GM19043 (cell line): Measurements from ENCODE around the gene GCNT2.
A peak's percentile ranks its signal among the peaks of the same experiment; 100 is the strongest.
"Not testable (repeated sequence)": the region's sequence is repeated elsewhere in the genome, so short reads cannot be mapped to it uniquely, and the experiment has no call there.

Experiments
- ATAC-seq: cut with Tn5 transposase; IDR thresholded peaks from one replicate; pipeline ENCODE4 v1.9.1; 2021; ENCODE audit warnings: low read depth; ENCODE audit not compliant: unreplicated experiment

Gene GCNT2

DNA sequence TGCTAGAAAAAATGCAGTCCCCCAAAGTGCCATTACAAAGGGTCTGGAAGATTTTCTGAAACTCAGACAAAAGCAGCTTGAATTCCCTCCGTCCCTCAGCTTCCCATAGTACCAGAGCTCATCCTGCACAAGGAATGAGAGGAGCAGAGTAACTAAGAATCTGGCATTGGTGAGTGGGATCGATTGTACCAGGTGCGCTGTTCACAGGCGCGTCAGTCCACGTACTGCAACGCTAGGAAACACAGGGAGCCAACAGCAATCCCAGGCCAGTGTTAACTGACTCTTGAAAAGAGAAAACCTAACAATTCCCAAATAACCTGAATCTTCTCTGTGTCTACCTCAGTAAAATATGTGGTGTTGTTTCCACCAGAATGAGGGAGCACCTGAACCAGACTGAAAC is 77.9 kb downstream of the GCNT2 start:
- no peak for ATAC-seq

DNA sequence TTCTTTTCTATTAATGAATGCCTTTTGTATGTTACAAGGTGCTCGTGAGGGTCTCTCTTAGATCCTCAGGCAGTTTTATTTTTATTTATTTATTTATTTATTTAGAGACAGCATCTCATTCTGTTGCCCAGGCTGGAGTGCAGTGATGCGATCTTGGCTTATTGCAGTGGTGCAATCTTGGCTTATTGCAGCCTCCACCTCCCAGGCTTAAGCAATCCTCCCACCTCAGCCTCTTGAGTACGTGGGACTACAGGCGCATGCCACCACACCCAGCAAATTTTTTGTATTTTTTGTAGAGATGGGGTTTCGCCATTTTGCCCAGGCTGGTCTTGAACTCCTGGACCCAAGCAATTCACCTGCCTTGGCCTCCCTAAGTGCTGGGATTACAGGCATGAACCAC is 79.5 kb downstream of the GCNT2 start:
- ATAC-seq, result not testable (repeated sequence)

DNA sequence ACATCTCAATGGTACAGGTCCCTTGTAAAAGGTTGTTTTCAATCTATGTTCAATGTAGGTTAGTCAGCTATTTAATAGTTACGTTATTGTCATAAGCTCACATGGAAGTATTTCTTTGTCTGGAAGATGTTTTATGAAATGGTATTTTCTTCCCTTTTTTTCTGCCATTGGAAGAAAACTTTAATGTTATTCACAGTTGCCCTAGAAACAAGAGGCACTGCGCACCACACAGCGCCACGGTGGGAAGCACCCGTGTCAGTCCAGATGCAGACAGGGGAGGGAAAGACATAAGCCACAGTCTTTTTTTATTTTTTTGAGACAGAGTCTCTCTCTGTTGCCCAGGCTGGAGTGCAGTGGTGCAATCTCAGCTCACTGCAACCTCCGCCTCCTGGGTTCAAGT is 82.1 kb downstream of the GCNT2 start:
- no peak for ATAC-seq

DNA sequence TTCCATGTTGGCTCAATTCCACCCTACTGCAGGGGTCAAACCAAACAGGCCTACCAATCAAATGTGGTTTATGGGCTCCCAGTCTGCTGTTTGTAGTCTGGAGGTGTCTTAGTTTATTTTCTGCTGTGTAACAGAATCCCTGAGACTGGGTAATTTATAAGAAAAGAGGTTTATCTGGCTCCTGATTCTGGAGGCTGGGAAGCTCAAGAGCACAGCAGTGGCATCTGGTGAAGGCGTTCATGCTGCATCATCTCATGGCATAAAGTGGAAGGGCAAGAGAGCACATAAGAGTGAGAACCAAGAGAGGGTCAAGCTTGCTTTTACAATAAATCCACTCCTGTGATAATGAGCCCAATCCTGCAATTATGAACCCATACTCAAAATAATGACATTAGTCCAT is 87.9 kb downstream of the GCNT2 start:
- no peak for ATAC-seq

DNA sequence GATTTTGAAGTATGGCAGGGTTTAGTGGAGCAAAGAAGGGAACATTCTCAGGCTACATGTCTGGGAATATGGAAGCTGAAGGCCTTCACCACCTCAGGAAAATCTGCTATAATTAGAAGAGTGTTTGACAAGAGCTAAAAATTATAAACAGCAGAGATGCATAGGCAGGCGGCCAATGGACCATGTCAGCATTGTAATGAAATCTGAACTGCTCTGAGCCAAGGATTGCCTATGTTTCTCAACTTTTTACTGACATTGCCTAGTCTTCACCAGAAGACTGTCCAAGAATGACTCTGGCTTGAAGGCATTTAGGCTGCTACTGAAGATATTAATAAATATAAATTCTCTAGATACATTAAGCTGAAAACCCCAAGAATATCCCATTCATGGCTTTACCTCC is 89.1 kb downstream of the GCNT2 start:
- ATAC-seq, result no peak

DNA sequence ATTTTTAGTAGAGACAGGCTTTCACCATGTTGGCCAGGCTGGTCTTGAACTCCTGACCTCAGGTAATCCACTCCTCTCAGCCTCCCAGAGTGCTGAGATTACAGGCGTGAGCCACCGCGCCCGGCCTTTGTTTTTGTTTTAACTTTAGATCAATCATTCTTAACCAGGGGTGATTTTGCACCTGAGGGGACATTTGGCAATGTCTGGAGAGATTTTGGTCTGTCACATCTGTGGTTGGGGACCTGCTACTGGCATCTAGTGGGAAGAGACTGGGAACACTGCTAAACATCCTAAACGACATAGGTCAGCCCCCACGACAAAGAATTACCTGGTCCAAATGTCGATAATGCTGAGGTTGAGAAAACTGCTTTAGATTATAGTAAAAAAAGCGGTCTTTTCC is 91.0 kb downstream of the GCNT2 start:
- no peak for ATAC-seq

DNA sequence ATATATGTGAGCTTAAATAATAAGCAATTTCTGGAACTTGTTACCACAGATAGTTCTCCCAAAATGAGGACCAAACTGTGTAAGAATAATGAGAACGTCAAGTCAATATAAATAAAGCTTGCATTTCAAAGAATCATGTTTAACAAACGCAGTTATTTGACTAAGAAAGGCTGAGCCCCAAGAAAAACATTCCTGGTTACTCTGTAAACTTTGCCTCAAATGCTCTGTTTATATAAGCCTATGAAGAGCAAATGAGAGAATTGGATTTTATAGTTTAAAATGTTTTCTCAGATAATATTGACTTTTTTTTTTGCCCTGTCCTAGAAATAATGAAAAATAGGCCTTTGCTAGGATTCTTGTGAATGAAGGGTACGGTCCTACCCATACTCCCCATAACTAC is 91.9 kb downstream of the GCNT2 start:
- ATAC-seq, result no peak

DNA sequence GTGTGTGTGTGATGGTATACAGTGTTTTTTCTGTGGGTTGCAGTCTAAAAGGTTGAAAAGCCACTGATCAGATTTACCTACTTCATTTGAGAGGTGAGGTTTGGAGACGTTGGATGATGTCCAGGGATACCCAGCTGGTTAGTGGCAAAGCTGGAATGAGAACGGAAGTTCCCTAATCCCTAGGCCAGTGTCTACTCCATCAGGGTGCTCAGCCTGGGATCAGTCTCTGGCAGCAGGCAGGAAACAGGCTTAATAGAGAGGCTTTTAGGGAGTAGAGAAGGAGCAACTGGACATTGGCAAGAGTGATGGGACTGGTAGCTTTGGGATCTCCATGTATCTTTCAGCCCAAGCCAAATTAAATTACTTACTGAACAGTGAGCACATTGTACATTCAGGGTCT is 92.6 kb downstream of the GCNT2 start:
- no peak for ATAC-seq

DNA sequence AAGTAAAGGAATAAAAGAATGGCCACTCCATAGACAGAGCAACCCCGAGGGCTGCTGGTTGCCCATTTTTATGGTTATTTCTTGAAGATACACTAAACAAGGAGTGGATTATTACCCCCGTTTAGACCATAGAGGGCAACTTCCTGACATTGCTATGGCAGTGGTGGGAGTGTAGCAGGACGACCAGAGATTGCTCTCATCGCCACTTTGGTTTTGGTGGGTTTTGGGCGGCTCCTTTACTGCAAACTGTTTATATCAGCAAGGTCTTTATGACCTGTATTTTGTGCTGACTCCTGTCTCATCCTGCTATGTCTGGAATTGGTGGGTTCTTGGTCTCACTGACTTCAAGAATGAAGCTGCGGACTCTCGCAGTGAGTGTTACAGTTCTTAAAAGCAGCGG is 94.5 kb downstream of the GCNT2 start:
- no peak for ATAC-seq

DNA sequence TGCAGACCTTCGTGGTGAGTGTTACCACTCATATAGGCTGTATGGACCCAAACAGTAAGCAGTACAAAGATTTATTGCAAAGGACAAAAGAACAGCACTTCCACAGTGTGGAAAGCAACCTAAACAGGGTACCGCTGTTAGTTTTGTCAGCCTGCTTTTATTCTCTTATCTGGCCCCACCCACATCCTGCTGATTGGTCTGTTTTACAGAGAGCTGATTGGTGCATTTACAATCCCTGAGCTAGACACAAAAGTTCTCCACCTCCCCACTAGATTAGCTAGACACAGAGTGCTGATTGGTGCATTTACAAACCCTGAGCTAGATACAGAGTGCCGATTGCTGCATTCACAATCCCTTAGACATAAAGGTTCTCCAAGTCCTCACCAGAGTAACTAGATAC is 95.1 kb downstream of the GCNT2 start:
- ATAC-seq, result not testable (repeated sequence)

DNA sequence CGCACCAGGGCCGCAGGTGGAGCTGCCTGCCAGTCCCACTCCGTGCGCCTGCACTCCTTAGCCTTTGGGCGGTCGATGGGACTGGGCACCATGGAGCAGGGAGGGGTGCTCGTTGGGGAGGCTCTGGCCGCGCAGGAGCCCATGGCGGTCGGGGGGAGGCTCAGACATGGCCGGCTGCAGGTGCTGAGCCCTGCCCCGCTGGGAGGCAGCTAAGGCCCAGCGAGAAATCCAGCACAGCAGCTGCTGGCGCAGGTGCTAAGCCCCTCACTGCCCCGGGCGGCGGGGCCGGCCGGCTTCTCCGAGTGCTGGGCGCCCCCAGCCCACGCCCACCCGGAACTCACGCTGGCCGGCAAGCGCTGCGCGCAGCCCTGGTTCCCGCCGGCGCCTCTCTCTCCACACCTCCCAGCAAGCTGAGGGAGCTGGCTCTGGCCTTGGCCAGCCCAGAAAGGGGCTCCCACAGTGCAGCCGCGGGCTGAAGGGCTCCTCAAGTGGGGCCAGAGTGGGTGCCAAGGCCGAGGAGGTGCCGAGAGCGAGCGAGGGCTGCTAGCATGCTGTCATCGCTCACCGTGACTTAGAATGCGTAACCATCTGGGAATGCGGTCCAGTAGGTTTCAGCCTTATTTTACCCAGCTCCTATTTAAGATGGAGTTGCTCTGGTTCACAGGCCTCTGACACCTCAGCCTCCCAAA is 96.0 kb downstream of the GCNT2 start:
- no peak for ATAC-seq

DNA sequence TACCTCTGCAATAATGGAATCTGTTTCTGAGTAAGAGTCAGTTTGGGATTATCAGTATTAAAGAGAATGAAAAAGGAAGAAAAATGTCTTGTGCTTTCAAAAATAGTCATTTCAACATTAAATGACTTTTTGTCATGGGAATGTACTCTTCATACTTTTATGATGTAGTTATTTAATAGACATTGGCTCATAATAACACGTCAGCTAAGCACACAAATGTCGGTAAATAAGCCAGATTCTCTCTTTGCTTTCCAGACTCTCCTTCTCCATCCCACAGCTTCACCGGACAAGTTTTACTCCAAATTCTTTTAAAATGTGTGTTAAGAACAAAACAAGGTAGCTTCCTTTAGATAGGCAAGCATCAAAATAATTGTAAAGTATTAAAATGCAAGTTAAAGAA is 97.3 kb downstream of the GCNT2 start:
- no peak for ATAC-seq

DNA sequence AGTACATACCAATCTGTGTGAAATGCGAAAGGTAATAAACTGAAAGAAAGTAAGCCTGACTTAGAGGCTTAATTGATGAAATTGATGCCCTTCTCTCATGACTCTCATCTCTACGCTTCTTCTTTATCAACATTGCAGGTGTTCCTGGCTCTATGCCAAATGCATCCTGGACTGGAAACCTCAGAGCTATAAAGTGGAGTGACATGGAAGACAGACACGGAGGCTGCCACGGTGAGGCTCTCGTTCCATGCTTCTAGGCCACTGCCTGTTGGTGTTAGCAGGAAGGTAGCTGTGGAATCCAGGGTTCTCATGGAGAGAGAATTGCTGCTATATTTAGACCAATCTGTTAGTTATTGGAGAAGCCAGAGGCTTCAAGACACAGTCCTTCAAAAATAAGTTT is 100.1 kb downstream of the GCNT2 start:
- ATAC-seq, result no peak

DNA sequence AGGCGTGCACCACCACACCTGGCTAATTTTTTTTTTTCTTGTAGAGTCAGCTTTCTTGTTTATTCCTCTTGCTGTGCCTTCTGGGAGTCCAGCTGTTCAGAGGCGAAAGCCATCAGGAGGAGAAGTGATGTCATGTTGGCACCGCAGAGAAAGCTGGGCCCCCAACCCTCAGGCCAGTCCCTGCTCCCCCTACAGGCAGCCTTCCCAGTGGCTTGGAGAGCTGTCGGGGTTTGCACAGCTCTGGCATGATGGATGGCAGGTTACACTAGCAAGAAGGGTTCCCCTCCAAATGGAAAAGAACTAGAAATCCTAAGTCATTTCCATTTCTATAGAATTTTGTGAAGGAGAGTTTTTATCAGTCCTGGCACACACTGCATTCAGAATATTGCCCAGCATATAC is 100.7 kb downstream of the GCNT2 start:
- ATAC-seq, result no peak

DNA sequence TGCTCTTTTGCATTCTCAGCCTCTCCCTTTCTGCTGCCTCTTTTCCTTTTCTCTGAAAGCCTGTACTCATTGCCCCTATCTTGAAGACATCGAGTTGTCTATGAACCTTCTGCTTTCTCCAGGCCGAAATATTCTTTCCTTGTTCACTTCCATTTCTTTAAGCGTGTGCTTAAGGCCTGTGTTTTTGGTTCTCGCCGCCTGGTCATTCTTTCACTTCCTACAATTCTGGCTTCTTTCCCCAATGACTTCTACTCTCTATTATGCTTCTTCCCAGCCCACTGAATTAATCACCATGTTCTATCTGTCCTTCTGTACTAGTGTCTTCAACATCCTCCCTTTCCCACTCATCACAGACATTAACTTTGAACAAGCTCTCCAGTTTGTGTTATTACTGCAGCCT is 103.7 kb downstream of the GCNT2 start:
- ATAC-seq, result no peak

DNA sequence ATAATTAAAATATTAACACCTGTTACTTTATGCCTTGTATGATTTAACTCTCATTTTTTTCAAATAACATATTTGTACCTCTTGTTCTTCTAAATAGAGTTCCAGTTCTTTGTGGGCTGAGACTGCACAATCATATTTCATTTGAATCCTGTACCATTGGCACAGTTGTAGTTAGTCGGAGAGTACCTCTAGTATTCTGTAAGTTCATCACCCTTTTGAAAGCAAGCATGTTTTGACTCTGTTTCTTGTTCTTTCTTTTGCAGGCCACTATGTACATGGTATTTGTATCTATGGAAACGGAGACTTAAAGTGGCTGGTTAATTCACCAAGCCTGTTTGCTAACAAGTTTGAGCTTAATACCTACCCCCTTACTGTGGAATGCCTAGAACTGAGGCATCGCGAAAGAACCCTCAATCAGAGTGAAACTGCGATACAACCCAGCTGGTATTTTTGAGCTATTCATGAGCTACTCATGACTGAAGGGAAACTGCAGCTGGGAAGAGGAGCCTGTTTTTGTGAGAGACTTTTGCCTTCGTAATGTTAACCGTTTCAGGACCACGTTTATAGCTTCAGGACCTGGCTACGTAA is 105.1 kb downstream of the GCNT2 start:
- ATAC-seq, result no peak

DNA sequence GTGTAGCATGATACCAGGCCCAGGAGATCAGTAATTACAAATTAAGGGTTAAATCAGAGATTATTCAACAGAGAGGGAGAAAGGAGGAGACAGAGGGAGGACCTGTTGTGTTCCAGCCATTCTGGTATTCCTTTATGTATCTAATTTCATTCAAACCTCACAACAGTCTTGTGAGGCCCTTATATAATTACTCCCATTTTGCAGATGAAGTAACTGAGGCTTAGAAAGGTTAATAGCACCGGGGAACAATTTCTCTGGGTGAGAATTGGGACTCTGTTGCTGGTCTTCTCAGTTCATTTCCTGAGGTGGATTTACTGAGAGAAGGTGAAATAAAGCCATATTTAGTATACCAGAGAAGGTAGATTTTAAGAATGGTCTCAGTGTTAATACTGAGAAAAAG is 106.6 kb downstream of the GCNT2 start:
- ATAC-seq, result no peak

DNA sequence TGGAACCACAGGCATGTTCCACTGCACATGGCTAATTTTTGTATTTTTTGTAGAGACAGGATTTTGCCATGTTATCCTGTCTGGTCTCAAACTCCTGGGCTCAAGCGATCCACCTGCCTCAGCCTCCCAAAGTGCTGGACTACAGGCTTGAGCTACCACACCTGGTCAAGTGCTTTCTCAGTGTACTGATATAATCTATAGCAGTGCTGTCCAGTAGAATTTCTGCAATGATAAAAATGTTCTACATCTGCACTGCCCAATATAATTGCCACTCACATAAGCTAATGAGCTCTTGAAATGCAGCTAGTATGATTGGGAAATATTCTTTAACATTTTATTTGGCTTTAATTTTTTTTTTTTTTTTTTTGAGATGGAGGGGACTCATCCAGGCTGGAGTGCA is 109.0 kb downstream of the GCNT2 start:
- no peak for ATAC-seq

DNA sequence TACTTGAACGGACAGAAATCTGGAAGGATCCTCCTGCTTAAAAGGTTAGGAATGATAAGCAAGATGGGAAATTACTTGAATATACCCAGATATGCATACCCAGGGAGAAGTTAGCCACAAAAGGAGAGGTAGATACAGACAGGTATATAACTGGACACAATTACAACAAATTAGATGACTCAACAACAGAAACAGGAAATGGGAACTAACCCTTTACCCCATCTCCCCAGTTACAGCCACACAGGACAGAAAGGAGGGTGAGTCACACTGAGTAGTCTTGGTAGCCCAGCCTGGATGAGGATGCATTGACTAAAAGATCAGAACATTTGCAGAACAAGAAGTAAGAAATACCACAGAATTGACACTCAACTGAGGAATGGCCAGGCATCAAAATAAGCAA is 112.1 kb downstream of the GCNT2 start:
- ATAC-seq, result peak; percentile 99

DNA sequence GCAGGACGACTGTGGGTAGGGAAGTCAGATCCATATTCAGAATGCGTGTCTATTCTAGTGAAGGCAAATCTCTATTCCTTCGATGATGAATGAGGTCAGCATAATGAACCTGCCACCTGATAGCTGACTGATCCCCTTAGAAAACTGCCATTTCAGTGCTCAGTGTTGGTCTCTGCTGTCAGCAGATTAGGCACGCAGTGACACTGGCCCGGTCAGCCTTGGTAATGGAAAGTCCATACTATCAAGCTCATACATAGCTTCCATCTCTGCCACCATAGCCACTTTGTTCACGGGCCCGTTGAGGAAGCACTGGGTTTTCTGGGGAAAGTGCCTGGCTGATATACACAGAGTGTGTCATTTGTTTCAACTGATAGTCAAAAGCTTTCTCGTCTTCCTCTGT is 119.3 kb downstream of the GCNT2 start:
- ATAC-seq, result no peak

DNA sequence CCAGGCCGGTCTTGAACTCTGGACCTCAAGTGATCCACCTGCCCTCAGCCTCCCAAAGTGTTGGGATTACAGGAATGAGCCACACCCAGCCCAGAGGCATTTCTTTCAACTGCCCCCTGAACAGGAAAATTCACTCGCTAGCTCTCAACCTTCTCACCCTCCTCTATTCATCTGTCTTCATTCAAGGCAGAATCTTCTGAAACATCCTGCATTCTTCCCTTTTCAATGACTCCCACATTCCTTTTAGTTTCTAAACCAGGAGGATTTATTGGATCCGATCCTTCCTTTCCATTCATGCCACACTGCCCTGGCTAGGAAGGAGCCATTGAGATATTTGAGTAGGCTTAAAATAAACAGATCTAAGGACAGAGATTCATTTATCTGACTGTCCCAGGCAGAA is 120.4 kb downstream of the GCNT2 start:
- ATAC-seq, result no peak

DNA sequence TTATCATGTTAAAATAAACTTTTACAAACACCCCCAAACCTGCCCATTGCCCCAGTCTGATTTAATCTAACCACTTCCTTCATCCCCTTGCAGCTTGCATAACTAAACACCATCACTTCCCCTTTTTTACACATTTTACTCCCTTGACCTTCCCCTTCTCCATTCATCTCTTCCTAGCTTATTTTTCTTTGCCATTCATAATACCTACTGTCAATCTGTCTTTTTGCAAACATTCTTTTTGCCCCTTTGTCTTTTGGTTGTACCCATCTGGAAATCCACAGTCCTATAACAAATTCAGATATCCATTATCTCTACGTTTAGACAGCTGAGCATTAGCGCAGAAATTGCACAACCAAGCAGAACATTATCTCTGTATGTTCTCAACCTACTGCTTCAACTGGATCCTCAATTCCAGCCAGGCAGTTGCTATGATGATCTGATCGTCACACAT is 122.1 kb downstream of the GCNT2 start:
- ATAC-seq, result peak; percentile 88

DNA sequence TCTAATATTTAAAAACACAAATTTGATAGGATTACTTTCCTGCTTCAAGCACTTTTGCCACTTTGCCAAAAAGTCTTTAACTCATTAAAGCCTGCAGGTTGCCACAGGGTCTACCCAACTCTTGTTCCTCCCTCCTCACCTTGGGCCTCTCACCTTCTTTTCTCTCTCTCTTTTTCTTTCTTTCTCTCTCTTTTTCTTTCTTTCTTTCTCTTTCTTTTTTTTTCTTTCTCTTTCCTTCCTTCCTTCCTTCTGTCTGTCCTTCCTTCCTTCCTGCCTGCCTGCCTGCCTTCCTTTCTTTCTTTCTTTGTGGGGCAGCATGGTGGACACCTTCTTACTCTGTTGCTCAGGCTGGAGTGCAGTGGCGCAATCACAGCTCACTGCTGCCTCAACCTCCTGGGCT is 123.1 kb downstream of the GCNT2 start:
- ATAC-seq, result no peak
